DND-41 (cell line): ENCODE data around the gene DLAT.

Experiments used
- ATAC-seq: fragments of 200-7000 bp; cut with Tn5 transposase; 3 replicates; pipeline ENCODE4 v1.9.1; 2021; ENCODE audit warnings: low read depth; ENCODE audit not compliant: insufficient read depth
- DNase-seq: peaks from one replicate; pipeline ENCODE4 v3.0.0-alpha.2; 2020
- H2AFZ ChIP-seq: 2 replicates; pipeline ENCODE4 v1.6.0; 2012; ENCODE audit warnings: low read depth, low read length
- H3K27ac ChIP-seq: 2 replicates; pipeline ENCODE4 v1.5.1; 2012; ENCODE audit warnings: low read length, inconsistent platforms
- H3K27me3 ChIP-seq: fragments of 200-600 bp; sonication (generic); 2 replicates; pipeline ENCODE4 v1.6.0; 2012; ENCODE audit warnings: low read length, mild to moderate bottlenecking, inconsistent platforms; ENCODE audit not compliant: insufficient read depth, poor library complexity
- H3K36me3 ChIP-seq: 2 replicates; pipeline ENCODE4 v1.5.1; 2012; ENCODE audit warnings: low read length, inconsistent platforms; ENCODE audit not compliant: insufficient read depth
- H3K4me1 ChIP-seq: 2 replicates; pipeline ENCODE4 v1.5.1; 2012; ENCODE audit warnings: mild to moderate bottlenecking, low read length; ENCODE audit not compliant: insufficient read depth
- H3K4me2 ChIP-seq: 2 replicates; pipeline ENCODE4 v1.6.0; 2012; ENCODE audit warnings: mild to moderate bottlenecking, moderate library complexity, low read length, inconsistent platforms; ENCODE audit not compliant: insufficient read depth
- H3K4me3 ChIP-seq, 2 experiments: fragments of 200-600 bp in 1 of 2; shearing (Covaris generic) in 1 of 2; 2 replicates each; pipeline ENCODE4 v1.5.1; 2012 to 2016; ENCODE audit warnings: inconsistent platforms in 2 of 2, low read length in 2 of 2, mild to moderate bottlenecking in 2 of 2, low read depth in 1 of 2, moderate library complexity in 1 of 2
- H3K79me2 ChIP-seq: 2 replicates; pipeline ENCODE4 v1.6.0; 2012; ENCODE audit warnings: low read length, inconsistent platforms; ENCODE audit not compliant: insufficient read depth
- H3K9ac ChIP-seq: 2 replicates; pipeline ENCODE4 v1.6.0; 2012; ENCODE audit warnings: low read depth, mild to moderate bottlenecking, inconsistent platforms, low read length, moderate library complexity
- H3K9me3 ChIP-seq: 2 replicates; pipeline ENCODE4 v1.5.1; 2012; ENCODE audit warnings: low read length, moderate library complexity, mild to moderate bottlenecking, inconsistent platforms; ENCODE audit not compliant: insufficient read depth, severe bottlenecking
- H4K20me1 ChIP-seq: 2 replicates; pipeline ENCODE4 v1.6.0; 2012; ENCODE audit warnings: low read length; ENCODE audit not compliant: insufficient read depth
- EZH2 ChIP-seq: IDR thresholded peaks from 3 replicates; pipeline ENCODE4 v1.6.1; 2012; ENCODE audit warnings: borderline replicate concordance, low read depth, mild to moderate bottlenecking, moderate library complexity, low read length, inconsistent platforms; ENCODE audit not compliant: severe bottlenecking
- TF ChIP-seq, protein P1 (sequence below): IDR thresholded peaks from 2 replicates; pipeline ENCODE4 v1.5.1; 2012; ENCODE audit warnings: borderline replicate concordance, low read length, moderate library complexity, mild to moderate bottlenecking; ENCODE audit not compliant: poor library complexity, severe bottlenecking; ENCODE audit errors: extremely low read depth

The DLAT gene

DNA sequence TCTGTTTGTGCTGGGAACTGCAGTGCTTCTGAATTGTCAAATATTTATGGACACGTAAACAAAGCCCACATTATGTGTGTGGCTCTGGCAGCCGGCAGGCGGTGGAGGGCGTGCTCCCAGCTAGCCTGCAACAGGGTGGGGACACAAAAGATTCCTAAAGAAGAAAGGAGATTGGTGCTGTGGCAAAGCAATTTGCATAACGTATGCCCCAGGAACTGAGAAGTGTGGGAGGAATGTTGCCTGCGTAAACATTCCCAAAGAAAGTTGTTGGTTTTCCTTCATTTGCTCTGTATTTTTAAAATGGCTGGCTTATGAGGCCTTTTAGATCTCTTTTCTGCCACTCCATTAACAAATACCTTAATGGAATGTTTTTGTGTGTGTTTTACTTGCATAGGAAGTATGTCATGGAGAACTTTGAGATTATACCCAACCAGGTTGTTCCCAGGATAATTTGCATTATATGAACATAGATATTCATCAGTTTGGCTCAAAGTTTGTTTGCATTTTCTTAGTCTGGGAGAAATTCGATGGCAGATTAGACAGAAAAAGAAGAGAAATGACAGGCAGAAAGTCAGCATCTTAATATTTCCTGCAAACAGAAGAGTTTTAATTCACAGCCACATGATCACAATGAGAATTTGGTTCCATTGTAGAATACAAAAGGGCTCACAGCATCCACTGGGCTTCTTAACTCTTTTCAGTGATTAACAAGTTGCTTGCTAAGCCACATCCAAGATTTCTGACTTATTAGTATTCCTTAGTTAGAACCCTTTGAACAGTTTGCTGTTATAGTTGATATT lies 41.8 kb upstream of the DLAT start:
- no peak overlapping the region for H3K4me2 ChIP-seq
- no peak overlapping the region for H2AFZ ChIP-seq
- no peaks in the 10 kb centered on the region for H3K36me3 ChIP-seq
- H3K9ac ChIP-seq, result no peak overlapping the region
- H4K20me1 ChIP-seq, result no peaks in the 10 kb centered on the region
- no peaks in the 10 kb centered on the region for H3K79me2 ChIP-seq
- DNase-seq, result no peak
- H3K9me3 ChIP-seq, result no peaks in the 10 kb centered on the region
- no peak for TF ChIP-seq EZH2
- TF ChIP-seq, protein P1, sequence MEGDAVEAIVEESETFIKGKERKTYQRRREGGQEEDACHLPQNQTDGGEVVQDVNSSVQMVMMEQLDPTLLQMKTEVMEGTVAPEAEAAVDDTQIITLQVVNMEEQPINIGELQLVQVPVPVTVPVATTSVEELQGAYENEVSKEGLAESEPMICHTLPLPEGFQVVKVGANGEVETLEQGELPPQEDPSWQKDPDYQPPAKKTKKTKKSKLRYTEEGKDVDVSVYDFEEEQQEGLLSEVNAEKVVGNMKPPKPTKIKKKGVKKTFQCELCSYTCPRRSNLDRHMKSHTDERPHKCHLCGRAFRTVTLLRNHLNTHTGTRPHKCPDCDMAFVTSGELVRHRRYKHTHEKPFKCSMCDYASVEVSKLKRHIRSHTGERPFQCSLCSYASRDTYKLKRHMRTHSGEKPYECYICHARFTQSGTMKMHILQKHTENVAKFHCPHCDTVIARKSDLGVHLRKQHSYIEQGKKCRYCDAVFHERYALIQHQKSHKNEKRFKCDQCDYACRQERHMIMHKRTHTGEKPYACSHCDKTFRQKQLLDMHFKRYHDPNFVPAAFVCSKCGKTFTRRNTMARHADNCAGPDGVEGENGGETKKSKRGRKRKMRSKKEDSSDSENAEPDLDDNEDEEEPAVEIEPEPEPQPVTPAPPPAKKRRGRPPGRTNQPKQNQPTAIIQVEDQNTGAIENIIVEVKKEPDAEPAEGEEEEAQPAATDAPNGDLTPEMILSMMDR, result no peak
- no peak overlapping the region for H3K27ac ChIP-seq
- H3K27me3 ChIP-seq, result no peaks in the 10 kb centered on the region
- no peak for ATAC-seq
- no peaks in the 10 kb centered on the region for H3K4me1 ChIP-seq
- no peak overlapping the region for H3K4me3 ChIP-seq

DNA sequence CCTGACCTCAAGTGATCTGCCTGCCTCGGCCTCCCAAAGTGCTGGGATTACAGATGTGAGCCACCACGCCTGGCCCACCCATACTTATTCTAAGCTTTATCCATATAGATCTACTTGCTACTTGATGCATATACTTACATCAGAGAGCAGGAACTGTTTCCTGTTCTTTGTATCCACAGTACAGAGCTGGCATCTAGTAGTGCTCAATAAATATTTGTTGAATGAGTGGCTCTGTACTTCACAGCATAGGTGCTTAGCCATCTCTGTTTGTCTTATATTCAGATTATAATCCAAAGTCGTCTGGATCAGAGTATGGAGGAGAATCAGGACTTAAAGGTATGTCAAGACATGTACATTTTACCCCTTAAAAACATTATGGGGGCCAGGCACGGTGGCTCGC lies 38.6 kb upstream of the DLAT start:
- H3K79me2 ChIP-seq, result no peaks in the 10 kb centered on the region
- no peaks in the 10 kb centered on the region for H3K36me3 ChIP-seq
- H4K20me1 ChIP-seq, result no peaks in the 10 kb centered on the region
- H3K4me3 ChIP-seq, result no peak overlapping the region
- H3K27me3 ChIP-seq, result no peaks in the 10 kb centered on the region
- ATAC-seq (no peak), DNase-seq (no peak)
- no peaks in the 10 kb centered on the region for H3K9me3 ChIP-seq
- H3K27ac ChIP-seq, result no peak overlapping the region
- no peaks in the 10 kb centered on the region for H3K4me1 ChIP-seq
- no peak overlapping the region for H3K4me2 ChIP-seq
- no peak overlapping the region for H3K9ac ChIP-seq
- H2AFZ ChIP-seq, result no peak overlapping the region
- TF ChIP-seq EZH2, result no peak
- TF ChIP-seq, protein P1, result no peak

DNA sequence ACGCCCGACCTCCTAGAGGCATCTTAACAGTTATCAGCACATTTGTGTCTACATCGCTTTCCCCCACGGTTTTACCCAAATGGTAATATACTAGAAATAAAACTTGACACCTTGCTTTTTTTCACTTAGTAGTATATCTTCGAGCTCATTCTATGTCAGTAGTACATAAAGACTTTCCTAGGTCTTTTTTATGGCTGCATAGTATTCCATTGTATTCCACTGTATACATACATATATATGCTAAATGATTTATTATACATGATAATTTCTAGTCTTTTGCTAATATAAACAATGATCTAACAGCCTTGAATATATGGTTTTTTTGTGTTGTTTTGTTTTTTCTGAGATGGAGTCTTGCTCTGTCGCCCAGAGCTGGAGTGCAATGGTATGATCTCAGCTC lies 34.8 kb upstream of the DLAT start:
- H3K9me3 ChIP-seq, result no peaks in the 10 kb centered on the region
- no peak overlapping the region for H3K27ac ChIP-seq
- no peak overlapping the region for H3K9ac ChIP-seq
- ATAC-seq (no peak), DNase-seq (no peak)
- no peak overlapping the region for H3K4me2 ChIP-seq
- H3K4me3 ChIP-seq, result no peak overlapping the region
- no peak overlapping the region for H2AFZ ChIP-seq
- no peaks in the 10 kb centered on the region; the same call in 1 of the 2 replicates for H3K36me3 ChIP-seq
- H3K4me1 ChIP-seq, result no peaks in the 10 kb centered on the region
- TF ChIP-seq, protein P1, result no peak
- TF ChIP-seq EZH2, result no peak
- no peaks in the 10 kb centered on the region for H3K79me2 ChIP-seq
- H3K27me3 ChIP-seq, result no peaks in the 10 kb centered on the region
- H4K20me1 ChIP-seq, result no peaks in the 10 kb centered on the region
